Esophagus (tissue), 2 donors: ENCODE data around the gene TBC1D10B. TPM values are rescaled to one million over a fixed set of nuclear protein-coding genes. Genes with fewer than 3 reads are reported as not detected.
A peak's percentile ranks its signal among the peaks of the same experiment; 100 is the strongest.

Experiments used
- H3K27ac ChIP-seq, 2 donors: one replicate each; pipeline ENCODE4 v1.5.1; 2013; ENCODE audit warnings: low read depth in 2 of 2, mild to moderate bottlenecking in 2 of 2, inconsistent platforms in 1 of 2, low read length in 1 of 2, moderate library complexity in 1 of 2
- H3K27me3 ChIP-seq, 2 donors: one replicate each; pipeline ENCODE4 v1.6.1; 2013; ENCODE audit warnings: low read length in 2 of 2, control low read depth in 1 of 2, mild to moderate bottlenecking in 1 of 2; ENCODE audit not compliant: insufficient read depth in 2 of 2, control insufficient read depth in 1 of 2
- H3K36me3 ChIP-seq, 2 donors: one replicate each; pipeline ENCODE4 v1.6.1; 2013; ENCODE audit warnings: low read length in 1 of 2; ENCODE audit not compliant: control insufficient read depth in 2 of 2, insufficient read depth in 2 of 2
- H3K4me1 ChIP-seq, 2 donors: one replicate each; pipeline ENCODE4 v1.6.1; 2013; ENCODE audit warnings: low read length in 1 of 2; ENCODE audit not compliant: control insufficient read depth in 2 of 2, insufficient read depth in 2 of 2
- H3K4me3 ChIP-seq, 2 donors: one replicate each; pipeline ENCODE4 v1.5.1; 2013; ENCODE audit warnings: low read length in 2 of 2, mild to moderate bottlenecking in 2 of 2, low read depth in 1 of 2, moderate library complexity in 1 of 2
- H3K9me3 ChIP-seq, 2 donors: one replicate each; pipeline ENCODE4 v1.6.1; 2013; ENCODE audit warnings: mild to moderate bottlenecking in 2 of 2, low read depth in 1 of 2, low read length in 1 of 2, moderate library complexity in 1 of 2; ENCODE audit not compliant: control insufficient read depth in 2 of 2, insufficient read depth in 1 of 2
- WGBS, 2 donors: extraction: QIAGEN DNeasy Blood & Tissue Kit; methylation state at CpG; one replicate each; pipeline ENCODE4 v1.1.7; 2013; 5-methylcytosine and 5-hydroxymethylcytosine counted together
- polyA plus RNA-seq, 2 donors: library from polyadenylated mRNA; stranded (reverse); fragments of 200-250 nt; gene quantifications; one replicate each; pipeline ENCODE4 v1.2.3, GENCODE V29; 2013
- donor health status: healthy with polysubstance abuse.
- donor health status: Bipolar disorder and iron deficiency.

Gene TBC1D10B
- polyA plus RNA-seq, 2 donors: 19.8 to 27.5 TPM

DNA sequence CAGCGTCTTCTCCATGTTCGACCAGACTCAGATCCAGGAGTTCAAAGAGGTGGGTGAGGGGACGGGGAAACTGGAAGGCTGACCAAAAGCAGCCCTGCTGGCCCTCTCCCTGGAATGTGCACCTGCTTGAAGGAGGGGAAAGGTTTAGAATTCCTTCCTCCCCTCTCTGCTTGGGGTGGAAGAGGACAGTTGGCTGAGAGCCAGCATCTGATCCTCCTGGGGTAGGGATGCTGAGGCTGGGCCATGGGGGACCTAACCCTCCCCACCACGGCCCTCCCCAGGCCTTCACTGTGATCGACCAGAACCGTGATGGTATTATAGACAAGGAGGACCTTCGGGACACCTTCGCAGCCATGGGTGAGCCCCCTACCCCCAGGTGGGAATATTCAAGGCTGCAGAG, 5.6 kb upstream of the TBC1D10B start:
- WGBS, 2 donors: 89 to 92% methylated on average over 7 to 8 of the region's 8 CpGs
- Histone ChIP-seq H3K36me3 (no peaks in the 10 kb centered on the region), H3K9me3 (no peaks in the 10 kb centered on the region), H3K27me3 (no peaks in the 10 kb centered on the region), H3K4me3 (no peak overlapping the region), H3K27ac (no peak overlapping the region), H3K4me1 (peaks cover 4 to 8% of the 10 kb centered on the region in 2 donors)

DNA sequence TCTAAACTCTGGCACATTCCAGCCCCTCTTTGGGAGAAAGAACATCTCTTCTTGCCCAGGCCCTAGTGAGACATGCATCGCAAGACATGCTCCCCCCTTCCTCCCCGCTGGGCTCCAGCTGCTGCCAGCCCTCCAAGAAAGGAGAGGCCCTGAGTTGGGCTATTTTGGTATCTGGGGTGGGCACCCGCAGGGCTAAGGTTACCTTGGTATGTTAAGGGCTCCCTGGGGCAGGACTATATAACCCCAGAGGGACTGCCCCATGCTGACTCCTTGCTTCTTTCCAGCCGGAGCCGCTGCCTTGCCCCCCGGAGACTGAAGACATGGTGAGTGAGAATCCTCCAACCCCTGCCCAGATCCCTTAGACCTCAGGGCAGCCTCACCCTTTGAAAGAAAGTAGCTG, 4.2 kb upstream of the TBC1D10B start, which contains the start of gene MYL11:
Gene MYL11 (plus strand): TSS at position 265 of the 400 bp plus-strand sequence. CDS start 56 bp downstream, at position 321.
- H3K27ac ChIP-seq: no peak within 1 kb of the TSS
- H3K9me3 ChIP-seq: no peaks in the 10 kb centered on the region
- peaks cover 4 to 8% of the 10 kb centered on the region in 2 donors for H3K4me1 ChIP-seq
- H3K4me3 ChIP-seq: no peak within 1 kb of the TSS
- WGBS, 2 donors: 88 to 91% methylated on average over 6 of the region's 6 CpGs
- no peaks in the 10 kb centered on the region for H3K27me3 ChIP-seq
- H3K36me3 ChIP-seq: no peaks in the 10 kb centered on the region

DNA sequence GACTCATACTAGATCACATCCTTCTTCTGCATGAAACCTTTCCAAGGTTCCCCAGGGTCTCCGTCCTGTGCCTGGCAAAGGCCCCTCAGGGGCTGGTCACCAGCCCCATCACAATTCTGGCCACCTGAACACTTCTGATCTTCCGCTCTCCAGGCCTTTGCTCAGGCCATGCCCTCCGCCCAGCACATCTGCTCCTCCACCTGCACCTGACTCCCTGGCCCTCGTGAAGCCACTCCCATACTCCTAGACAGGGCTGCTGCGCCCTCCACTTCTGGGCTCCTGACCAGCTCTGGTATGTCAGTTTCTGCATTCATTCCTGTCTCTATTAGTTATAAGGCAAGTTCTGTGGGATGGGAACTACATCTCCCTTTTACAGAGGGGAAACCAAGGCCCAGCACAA, 2.4 kb upstream of the TBC1D10B start:
- peaks cover 0 to 9% of the 10 kb centered on the region in 2 donors for H3K4me1 ChIP-seq
- H3K9me3 ChIP-seq: no peaks in the 10 kb centered on the region
- no peak overlapping the region for H3K27ac ChIP-seq
- H3K36me3 ChIP-seq: no peaks in the 10 kb centered on the region
- H3K27me3 ChIP-seq: no peaks in the 10 kb centered on the region
- H3K4me3 ChIP-seq: no peak overlapping the region
- 89% methylated on average over 5 of the region's 5 CpGs for WGBS, 2 donors

DNA sequence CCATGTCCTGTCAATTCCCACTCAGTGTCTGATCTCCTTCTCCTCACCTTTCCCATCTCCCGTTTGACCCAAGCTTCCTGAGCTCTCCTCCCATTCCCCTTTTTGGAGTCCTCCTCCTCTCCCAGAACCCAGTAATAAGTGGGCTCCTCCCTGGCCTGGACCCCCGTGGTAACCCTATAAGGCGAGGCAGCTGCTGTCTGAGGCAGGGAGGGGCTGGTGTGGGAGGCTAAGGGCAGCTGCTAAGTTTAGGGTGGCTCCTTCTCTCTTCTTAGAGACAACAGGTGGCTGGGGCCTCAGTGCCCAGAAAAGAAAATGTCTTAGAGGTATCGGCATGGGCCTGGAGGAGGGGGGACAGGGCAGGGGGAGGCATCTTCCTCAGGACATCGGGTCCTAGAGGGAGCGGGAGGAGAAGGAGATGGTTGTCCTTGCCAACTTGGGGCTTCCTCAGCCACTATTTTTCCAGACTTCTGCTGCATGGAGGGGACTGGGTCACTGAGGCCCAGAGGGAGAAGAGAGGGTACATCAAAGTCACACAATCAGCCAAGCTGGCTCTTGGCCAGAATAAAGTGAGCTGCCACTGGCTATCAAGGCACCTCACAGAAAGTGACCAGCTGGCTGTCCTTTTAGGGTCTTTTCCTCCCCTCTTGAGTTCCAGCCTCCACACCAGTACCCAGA, 1.9 kb upstream of the TBC1D10B start:
- Histone ChIP-seq H3K4me3 (no peak overlapping the region), H3K9me3 (no peaks in the 10 kb centered on the region), H3K27me3 (no peaks in the 10 kb centered on the region), H3K36me3 (peaks cover 0 to 2% of the 10 kb centered on the region in 2 donors), H3K4me1 (peaks cover 0 to 13% of the 10 kb centered on the region in 2 donors), H3K27ac (no peak overlapping the region)
- 78 to 86% methylated on average over 6 of the region's 6 CpGs for WGBS, 2 donors

DNA sequence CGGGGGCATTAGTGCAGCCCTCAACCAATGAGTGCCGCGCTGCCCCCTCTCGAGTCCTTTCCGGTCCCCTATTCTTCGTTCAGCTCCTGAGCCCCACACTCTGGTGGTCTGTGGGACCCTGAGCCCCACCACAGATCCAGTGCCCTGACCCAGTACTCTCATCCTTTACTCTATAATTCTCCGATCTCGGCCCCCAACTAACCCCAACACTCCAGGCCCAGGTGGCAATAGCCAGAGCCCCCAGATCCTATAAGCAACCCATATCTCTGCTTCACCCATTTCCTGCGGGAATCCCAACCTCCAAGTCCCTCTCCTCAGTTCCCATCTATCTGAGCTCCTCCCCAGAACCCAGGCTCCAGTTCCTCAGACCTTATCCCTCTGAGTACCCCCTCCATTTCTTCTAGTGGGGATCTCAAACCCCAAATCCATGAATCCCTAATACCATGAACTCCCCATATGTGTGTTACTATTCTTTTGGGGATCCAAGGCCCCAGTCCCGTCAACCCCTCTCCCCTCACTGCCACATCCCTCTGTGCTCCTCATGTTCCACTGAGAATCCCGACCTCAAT, 1.0 kb upstream of the TBC1D10B start:
- Histone ChIP-seq H3K36me3 (peaks cover 0 to 6% of the 10 kb centered on the region in 2 donors), H3K4me3 (peak overlapping the region; percentile 38 to 44), H3K4me1 (peaks cover 0 to 13% of the 10 kb centered on the region in 2 donors), H3K27me3 (no peaks in the 10 kb centered on the region), H3K9me3 (no peaks in the 10 kb centered on the region), H3K27ac (peak overlapping the region; percentile 73 to 95)
- 20 to 29% methylated on average over 8 to 11 of the region's 11 CpGs for WGBS, 2 donors

DNA sequence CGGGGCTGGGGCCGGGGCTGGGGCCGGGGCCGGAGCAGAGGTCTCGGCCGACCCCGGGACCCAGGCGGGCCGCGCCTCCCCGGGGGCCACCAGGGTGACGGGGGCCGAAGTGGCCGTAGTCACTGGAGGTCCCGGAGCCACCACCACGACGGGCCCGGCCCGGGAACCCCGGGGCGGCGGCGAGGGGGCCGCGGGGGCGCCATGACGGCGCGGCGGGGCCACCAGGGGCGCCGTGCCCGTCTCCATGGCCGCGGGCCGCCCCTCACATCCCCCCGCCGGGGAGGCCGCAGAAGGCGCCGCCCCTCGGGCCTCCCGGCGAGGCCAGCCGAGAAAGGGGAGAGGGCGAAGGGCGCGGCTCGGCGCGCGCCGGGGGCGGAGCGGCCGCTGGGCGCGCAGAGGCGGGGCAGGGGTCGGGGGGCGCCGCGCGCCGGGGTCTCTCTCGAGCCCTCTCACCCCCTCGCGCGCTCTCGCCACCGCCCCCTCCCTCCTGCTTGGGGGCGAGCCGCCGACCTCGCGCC, 297 bp downstream of the TBC1D10B start:
- Histone ChIP-seq H3K27me3 (no peaks in the 10 kb centered on the region), H3K36me3 (peaks cover 8 to 13% of the 10 kb centered on the region in 2 donors), H3K9me3 (no peaks in the 10 kb centered on the region), H3K27ac (peak overlapping the region; percentile 80 to 85), H3K4me3 (peak overlapping the region; percentile 73 to 75), H3K4me1 (peaks cover 0 to 11% of the 10 kb centered on the region in 2 donors)
- WGBS, 2 donors: 1% methylated on average over 25 to 76 of the region's 76 CpGs

DNA sequence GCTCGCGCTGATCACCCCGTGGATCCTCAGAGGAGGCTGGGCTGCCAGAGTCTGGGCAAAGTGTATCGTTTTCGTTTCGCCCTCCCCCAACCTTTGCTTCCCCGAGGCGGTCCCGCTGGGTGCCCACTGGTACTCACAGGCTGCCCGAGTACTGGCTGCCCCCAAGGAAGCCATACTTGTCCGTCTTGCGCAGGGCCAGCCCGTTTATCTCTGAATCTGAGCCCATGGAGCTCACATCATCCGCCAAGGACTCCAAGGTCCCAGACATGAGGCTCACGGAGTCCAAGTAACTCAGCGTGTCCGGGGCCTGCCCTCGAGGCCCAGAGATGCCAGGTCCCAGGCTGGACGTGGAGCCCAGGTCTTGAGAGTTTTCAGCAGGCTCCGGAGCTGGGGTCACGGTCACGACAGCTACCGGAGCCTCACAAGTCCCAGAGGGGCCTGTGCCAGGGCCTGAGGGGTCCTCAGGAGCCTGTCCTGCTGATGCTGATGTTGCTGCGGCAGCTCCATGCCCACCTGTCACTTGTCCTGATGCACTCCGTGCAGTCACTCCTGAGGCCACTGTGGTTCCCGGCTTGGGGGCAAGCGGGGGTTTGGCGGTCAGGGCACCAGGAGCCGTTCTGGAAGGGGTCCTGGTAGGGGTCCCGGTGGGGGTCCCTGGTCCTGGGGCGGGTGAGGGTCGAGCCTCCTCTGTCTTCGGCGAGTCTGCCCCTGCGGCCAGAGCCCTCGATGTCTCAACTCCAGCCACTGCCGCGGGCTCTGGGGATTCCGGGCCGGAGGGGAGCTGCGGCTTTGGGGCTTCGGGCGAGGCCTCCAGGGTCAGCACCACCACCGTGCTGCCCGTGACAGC, 980 bp downstream of the TBC1D10B start:
- Histone ChIP-seq H3K4me3 (peak overlapping the region; percentile 73 to 75), H3K4me1 (peaks cover 0 to 11% of the 10 kb centered on the region in 2 donors), H3K9me3 (no peaks in the 10 kb centered on the region), H3K27ac (peak overlapping the region; percentile 85 to 87), H3K27me3 (no peaks in the 10 kb centered on the region), H3K36me3 (peaks cover 8 to 17% of the 10 kb centered on the region in 2 donors)
- WGBS, 2 donors: 1% methylated on average over 45 of the region's 45 CpGs

DNA sequence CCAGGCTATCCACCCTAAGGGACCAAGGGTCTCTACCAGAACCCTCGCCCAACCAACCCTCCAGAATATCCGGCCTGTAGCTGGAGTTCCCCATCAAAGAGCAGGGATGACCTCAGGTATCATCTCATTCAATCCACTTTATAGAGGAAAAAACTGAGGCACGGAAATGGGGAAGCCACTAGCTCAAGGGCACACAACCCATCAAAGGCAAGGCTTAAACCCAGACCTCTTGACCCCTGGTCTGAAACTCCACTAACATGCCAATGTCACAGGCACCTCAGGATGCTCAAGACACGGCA, 1.6 kb downstream of the TBC1D10B start:
- peaks cover 8 to 17% of the 10 kb centered on the region in 2 donors for H3K36me3 ChIP-seq
- H3K4me1 ChIP-seq: peaks cover 0 to 11% of the 10 kb centered on the region in 2 donors
- peak overlapping the region; percentile 23 to 87 for H3K27ac ChIP-seq
- no peaks in the 10 kb centered on the region for H3K9me3 ChIP-seq
- H3K4me3 ChIP-seq: peak overlapping the region; percentile 73 to 75
- WGBS, 2 donors: 2 to 4% methylated on average over 4 of the region's 4 CpGs
- no peaks in the 10 kb centered on the region for H3K27me3 ChIP-seq

DNA sequence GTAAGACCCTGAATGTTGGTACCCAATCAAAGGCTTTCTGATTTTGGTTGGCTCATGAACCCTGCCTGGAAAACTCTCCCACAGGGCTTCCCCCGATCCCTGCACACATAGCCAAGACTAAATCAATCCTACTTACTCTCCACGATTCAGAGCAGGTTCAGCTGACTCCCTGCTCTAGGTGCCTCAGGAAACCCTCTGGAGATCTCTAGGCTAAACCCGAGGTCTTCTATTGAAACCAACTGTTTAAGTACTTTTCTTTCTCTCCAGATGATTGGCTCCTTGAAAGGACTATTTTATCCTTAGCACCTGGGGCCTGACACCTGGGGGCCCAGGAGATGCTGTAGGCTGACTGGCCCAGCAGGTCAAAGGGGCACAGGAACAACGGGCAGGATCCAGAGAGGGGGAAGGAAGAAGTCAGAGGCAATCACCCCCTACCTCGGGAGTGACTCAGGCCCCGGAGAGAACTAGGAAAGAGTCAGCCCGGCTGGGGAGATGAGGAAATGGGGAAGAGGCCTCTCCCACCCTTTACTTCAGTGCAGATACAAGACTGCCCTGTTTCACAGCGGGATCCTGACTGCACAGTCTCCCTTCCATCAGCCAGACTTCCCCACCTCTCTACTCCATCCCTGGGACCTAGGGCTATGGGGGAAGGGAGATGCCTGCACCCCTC, 2.0 kb downstream of the TBC1D10B start:
- H3K36me3 ChIP-seq: peaks cover 8 to 17% of the 10 kb centered on the region in 2 donors
- H3K4me1 ChIP-seq: peaks cover 0 to 11% of the 10 kb centered on the region in 2 donors
- no peaks in the 10 kb centered on the region for H3K9me3 ChIP-seq
- H3K4me3 ChIP-seq: peak overlapping the region; percentile 73 to 75
- no peaks in the 10 kb centered on the region for H3K27me3 ChIP-seq
- 3% methylated on average over 8 of the region's 8 CpGs for WGBS, 2 donors
- peak overlapping the region; percentile 23 to 87 for H3K27ac ChIP-seq
